SK-N-SH (cell line): ENCODE results near the gene FOSL1. TPM values are rescaled to one million over a fixed set of nuclear protein-coding genes. Genes with fewer than 3 reads are reported as not detected.

Experiments used
- CTCF ChIA-PET: fragments of 300-600, 350-600 bp; formaldehyde crosslinking; extraction: SDS; loops from one replicate; lab custom pipeline; 2021; lab: Yijun Ruan, JAX
- POLR2A ChIA-PET: fragments of 350-600 bp; sonication (Branson Sonifier 250); formaldehyde crosslinking; extraction: SDS; loops from one replicate; lab custom pipeline; 2020; ENCODE audit warnings: antibody characterized with exemption, inconsistent platforms; lab: Yijun Ruan, JAX
- DNase-seq: peaks from one replicate; pipeline ENCODE4 v3.0.0; 2012
- H2AFZ ChIP-seq: fragments of 200-600 bp; sonication (generic); 2 replicates; pipeline ENCODE4 v1.8.1; 2016; ENCODE audit warnings: antibody characterized with exemption, mild to moderate bottlenecking, low read depth
- H3F3A ChIP-seq: fragments of 200-600 bp; sonication (generic); replicated peaks from 2 replicates; pipeline ENCODE3; 2016; ENCODE audit warnings: antibody characterized with exemption, mild to moderate bottlenecking; ENCODE audit not compliant: insufficient read depth
- H3K27ac ChIP-seq, 2 experiments: fragments of 200-500 bp in 1 of 2; fragments of 200-600 bp in 1 of 2; sonication (Bioruptor generic) in 1 of 2; sonication (generic), shearing (Covaris generic) in 1 of 2; 2 replicates each; pipeline versions ENCODE4 v1.5.1 to v1.6.1; 2014 to 2016; ENCODE audit warnings: low read depth in 2 of 2, inconsistent platforms in 1 of 2, low read length in 1 of 2, mild to moderate bottlenecking in 1 of 2, mixed read lengths in 1 of 2
- H3K27me3 ChIP-seq: fragments of 200-600 bp; sonication (generic), shearing (Covaris generic); 2 replicates; pipeline ENCODE4 v1.6.1; 2016; ENCODE audit warnings: mixed run types; ENCODE audit not compliant: insufficient read depth
- H3K36me3 ChIP-seq, 2 experiments: fragments of 200-500 bp in 1 of 2; fragments of 200-600 bp in 1 of 2; sonication (Bioruptor generic) in 1 of 2; sonication (generic) in 1 of 2; replicated peaks in 1 of 2; 2 replicates each; pipeline versions ENCODE3 to v1.5.1; 2014 to 2016; ENCODE audit warnings: low read length in 1 of 2, mild to moderate bottlenecking in 1 of 2; ENCODE audit not compliant: insufficient read depth in 2 of 2, control insufficient read depth in 1 of 2
- H3K4me1 ChIP-seq, 2 experiments: fragments of 200-500 bp in 1 of 2; fragments of 200-600 bp in 1 of 2; sonication (Bioruptor generic) in 1 of 2; sonication (generic), shearing (Covaris generic) in 1 of 2; 2 replicates each; pipeline versions ENCODE4 v1.5.1 to v1.6.1; 2014 to 2016; ENCODE audit warnings: low read depth in 1 of 2, low read length in 1 of 2, mixed run types in 1 of 2; ENCODE audit not compliant: insufficient read depth in 2 of 2, control insufficient read depth in 1 of 2
- H3K4me2 ChIP-seq: fragments of 200-600 bp; sonication (generic), shearing (Covaris generic); 2 replicates; pipeline ENCODE4 v1.6.1; 2017; ENCODE audit warnings: mixed run types
- H3K4me3 ChIP-seq, 2 experiments: fragments of 200-500 bp in 1 of 2; fragments of 200-600 bp in 1 of 2; sonication (Bioruptor generic) in 1 of 2; sonication (generic), shearing (Covaris generic) in 1 of 2; 2 replicates each; pipeline versions ENCODE4 v1.5.1 to v1.8.1; 2014 to 2016; ENCODE audit warnings: low read depth in 2 of 2, inconsistent platforms in 1 of 2, low read length in 1 of 2, mild to moderate bottlenecking in 1 of 2, mixed read lengths in 1 of 2, moderate library complexity in 1 of 2
- H3K79me2 ChIP-seq: fragments of 200-600 bp; sonication (generic); 2 replicates; pipeline ENCODE4 v1.8.1; 2017; ENCODE audit warnings: mild to moderate bottlenecking; ENCODE audit not compliant: insufficient read depth
- H3K9ac ChIP-seq: fragments of 200-600 bp; sonication (generic); 2 replicates; pipeline ENCODE4 v1.6.1; 2017; ENCODE audit warnings: mixed run types
- H3K9me2 ChIP-seq: fragments of 200-600 bp; sonication (generic); 2 replicates; pipeline ENCODE4 v1.6.1; 2017; ENCODE audit warnings: mixed run types
- H3K9me3 ChIP-seq: fragments of 200-600 bp; sonication (generic); 2 replicates; pipeline ENCODE4 v1.6.1; 2017; ENCODE audit warnings: mixed run types, mild to moderate bottlenecking, moderate library complexity
- H4K20me1 ChIP-seq: fragments of 200-600 bp; sonication (generic); 2 replicates; pipeline ENCODE4 v1.6.1; 2017; ENCODE audit warnings: mild to moderate bottlenecking, mixed run types; ENCODE audit not compliant: insufficient read depth
- CTCF ChIP-seq: fragments of 200-600 bp; sonication (generic); IDR thresholded peaks from 2 replicates; pipeline ENCODE4 v1.6.1; 2017; ENCODE audit warnings: antibody characterized with exemption, mild to moderate bottlenecking, moderate library complexity
- EP300 ChIP-seq, 2 experiments: IDR thresholded peaks; 2 replicates each; pipeline versions ENCODE4 v1.4.0 to v1.6.1; 2012; ENCODE audit warnings: borderline replicate concordance in 1 of 2, low read depth in 1 of 2, low read length in 1 of 2
- EZH2phosphoT487 ChIP-seq: fragments of 200-600 bp; sonication (generic); IDR thresholded peaks from 2 replicates; pipeline ENCODE4 v1.6.1; 2017; ENCODE audit warnings: low read depth, mixed run types, mild to moderate bottlenecking, antibody characterized with exemption, moderate library complexity, borderline replicate concordance
- FOSL2 ChIP-seq: IDR thresholded peaks from 2 replicates; pipeline ENCODE4 v1.4.0; 2012; ENCODE audit warnings: low read depth, mild to moderate bottlenecking, moderate library complexity, borderline replicate concordance
- FOXJ3 ChIP-seq: sonication (generic); formaldehyde crosslinking; IDR thresholded peaks from 2 replicates; pipeline ENCODE4 v1.5.1; 2020; ENCODE audit warnings: mild to moderate bottlenecking, missing genetic modification reagents
- FOXM1 ChIP-seq: IDR thresholded peaks from 2 replicates; pipeline ENCODE4 v1.4.0; 2012; ENCODE audit warnings: low read depth, mild to moderate bottlenecking
- MEF2A ChIP-seq: IDR thresholded peaks from 2 replicates; pipeline ENCODE4 v1.4.0; 2012; ENCODE audit warnings: low read depth, borderline replicate concordance
- NFIC ChIP-seq: IDR thresholded peaks from 2 replicates; pipeline ENCODE4 v1.4.0; 2012; ENCODE audit warnings: borderline replicate concordance
- RAD21 ChIP-seq: IDR thresholded peaks from 2 replicates; pipeline ENCODE4 v1.6.1; 2012; ENCODE audit warnings: mild to moderate bottlenecking, low read length
- RFX5 ChIP-seq: IDR thresholded peaks from 2 replicates; pipeline ENCODE4 v1.6.1; 2012; ENCODE audit warnings: mild to moderate bottlenecking, improper control_type of control experiment, low read length
- WGBS: methylation state at CpG from one replicate; pipeline ENCODE4 v1.1.6; 2017; ENCODE audit warnings: low lambda C conversion rate; 5-methylcytosine and 5-hydroxymethylcytosine counted together
- polyA plus RNA-seq, 3 experiments: library from polyadenylated mRNA; depleted of rRNA; stranded (reverse); fragments of >200 nt; gene quantifications; 2 replicates each; pipeline ENCODE4 v1.2.3, GENCODE V29; 2012
- TF ChIP-seq, protein P1 (sequence below): fragments of 150-350 bp; IDR thresholded peaks from 2 replicates; pipeline ENCODE4 v1.6.1; 2017; ENCODE audit warnings: antibody characterized with exemption, low read length, low read depth, borderline replicate concordance

FOSL1 gene
- polyA plus RNA-seq, 1 of the 3 experiments (the other 2 are of a cell fraction) = 30.1 TPM

- Histone ChIP-seq H3K4me2 (no peak overlapping the region), H3K27ac (no peak overlapping the region), H3K36me3 (peaks cover 31 to 45% of the 10 kb centered on the region in 2 experiments), H3K4me1 (peaks cover 12 to 22% of the 10 kb centered on the region in 2 experiments; a peak in 3 of 4 replicates), H3K9me2 (no peaks in the 10 kb centered on the region), H3K9ac (no peak overlapping the region), H3K79me2 (peaks cover 39% of the 10 kb centered on the region), H3K4me3 (no peak overlapping the region), H2AFZ (no peak overlapping the region), H4K20me1 (no peaks in the 10 kb centered on the region), H3F3A (peaks cover 17% of the 10 kb centered on the region), H3K27me3 (no peaks in the 10 kb centered on the region), H3K9me3 (no peaks in the 10 kb centered on the region)
- WGBS = 94% methylated on average over 13 of the region's 13 CpGs
- no peak for TF ChIP-seq EZH2phosphoT487
- TF ChIP-seq FOXJ3 (CRISPR knock-in tag) = no peak
- TF ChIP-seq, protein P1, sequence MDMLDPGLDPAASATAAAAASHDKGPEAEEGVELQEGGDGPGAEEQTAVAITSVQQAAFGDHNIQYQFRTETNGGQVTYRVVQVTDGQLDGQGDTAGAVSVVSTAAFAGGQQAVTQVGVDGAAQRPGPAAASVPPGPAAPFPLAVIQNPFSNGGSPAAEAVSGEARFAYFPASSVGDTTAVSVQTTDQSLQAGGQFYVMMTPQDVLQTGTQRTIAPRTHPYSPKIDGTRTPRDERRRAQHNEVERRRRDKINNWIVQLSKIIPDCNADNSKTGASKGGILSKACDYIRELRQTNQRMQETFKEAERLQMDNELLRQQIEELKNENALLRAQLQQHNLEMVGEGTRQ = no peak
- TF ChIP-seq CTCF = no peak
- no peak for TF ChIP-seq RFX5
- ChIA-PET CTCF (interaction anchor here (1.6 to 15.2 kb wide), 8 partner anchors 17 to 171 kb away, joined by 4 to 374 read pairs (median 30); partner anchors contain the start of genes C11orf68, CFL1, EFEMP2 and FOSL1), POLR2A (no interaction called here)
- no peak for DNase-seq
These were observed 17.0 kb downstream of the FOSL1 start for GRCh38 chr11:65883058-65883761.

- H3F3A ChIP-seq = peaks cover 12% of the 10 kb centered on the region
- peaks cover 31 to 45% of the 10 kb centered on the region in 2 experiments for H3K36me3 ChIP-seq
- H3K9me3 ChIP-seq = no peaks in the 10 kb centered on the region
- 97% methylated on average over 17 of the region's 30 CpGs for WGBS
- POLR2A ChIA-PET = interaction anchor here (0.7 to 0.9 kb wide), 3 partner anchors 8 to 11 kb away, joined by 3 read pairs; partner anchors contain the start of gene CCDC85B
- no peaks in the 10 kb centered on the region for H3K27me3 ChIP-seq
- no peak overlapping the region for H3K4me3 ChIP-seq
- no peaks in the 10 kb centered on the region for H3K9me2 ChIP-seq
- no peaks in the 10 kb centered on the region for H4K20me1 ChIP-seq
- H2AFZ ChIP-seq = no peak overlapping the region
- H3K9ac ChIP-seq = no peak overlapping the region
- H3K27ac ChIP-seq = no peak overlapping the region
- CTCF ChIA-PET = interaction anchor here (0.9 to 15.2 kb wide), 4 partner anchors 8 to 106 kb away, joined by 3 to 374 read pairs (median 132); partner anchors contain the start of genes CCDC85B, CFL1, EFEMP2 and MUS81
- TF ChIP-seq RAD21 (no peak), FOXM1 (no peak), MEF2A (no peak), FOSL2 (no peak), NFIC (no peak), CTCF (no peak), EP300 (IDR thresholded peaks at IDR 0.05; ENCODE audit: borderline replicate concordance in 1 of 2, low read depth in 1 of 2, low read length in 1 of 2) (no peak)
- DNase-seq = no peak
- no peak overlapping the region for H3K4me2 ChIP-seq
- H3K79me2 ChIP-seq = peaks cover 33% of the 10 kb centered on the region
- peaks cover 9 to 17% of the 10 kb centered on the region in 2 experiments; a peak in 3 of 4 replicates for H3K4me1 ChIP-seq
These were observed 17.8 kb downstream of the FOSL1 start for GRCh38 chr11:65882120-65883057.
